Gastroesophageal sphincter (tissue), 4 donors: ENCODE data around the gene CELA2B. TPM values are rescaled to one million over a fixed set of nuclear protein-coding genes. Genes with fewer than 3 reads are reported as not detected.
"Not testable (repeated sequence)": the region's sequence is repeated elsewhere in the genome, so short reads cannot be mapped to it uniquely, and the experiment has no call there.

Source experiments
- ATAC-seq: fragments of 150-250 bp; one replicate; pipeline ENCODE4 v1.9.1; 2016; ENCODE audit warnings: mild to moderate bottlenecking, moderate library complexity
- H3K27ac ChIP-seq, 4 donors: fragments of 200-600 bp; sonication (generic) in 3 of 4; 1 replicate in 3 of 4; 2 replicates in 1 of 4; pipeline ENCODE4 v1.5.1; 2016 to 2019
- H3K27me3 ChIP-seq: fragments of 200-600 bp; sonication (generic); one replicate; pipeline ENCODE4 v1.5.1; 2019
- H3K36me3 ChIP-seq, 2 donors: fragments of 200-600 bp; sonication (generic); one replicate each; pipeline ENCODE4 v1.5.1; 2019; ENCODE audit warnings: control low read depth in 1 of 2
- H3K4me1 ChIP-seq, 3 donors: fragments of 200-600 bp; sonication (generic); 1 replicate in 2 of 3; 2 replicates in 1 of 3; pipeline ENCODE4 v1.5.1; 2016 to 2019; ENCODE audit warnings: control low read depth in 2 of 3
- H3K4me3 ChIP-seq, 2 donors: fragments of 200-600 bp; sonication (generic); one replicate each; pipeline ENCODE4 v1.5.1; 2019; ENCODE audit warnings: mild to moderate bottlenecking in 1 of 2, moderate library complexity in 1 of 2
- H3K9me3 ChIP-seq, 3 donors: fragments of 200-600 bp; sonication (generic); one replicate each; pipeline ENCODE4 v1.5.1; 2017 to 2019; ENCODE audit warnings: control low read depth in 2 of 3
- CTCF ChIP-seq, 4 experiments: fragments of 200-600 bp in 2 of 4; fragments of 450-650 bp in 2 of 4; sonication (generic) in 1 of 4; IDR thresholded peaks; one replicate each; pipeline ENCODE4 v1.5.1; 2017 to 2019; ENCODE audit warnings: antibody characterized with exemption in 4 of 4, mild to moderate bottlenecking in 2 of 4, moderate library complexity in 2 of 4
- EP300 ChIP-seq: sonication (generic); formaldehyde crosslinking; IDR thresholded peaks from one replicate; pipeline ENCODE4 v1.6.1; 2017; ENCODE audit warnings: antibody characterized with exemption, mild to moderate bottlenecking
- POLR2A ChIP-seq, 2 donors: fragments of 450-650 bp; IDR thresholded peaks; one replicate each; pipeline ENCODE4 v1.6.1; 2017; ENCODE audit warnings: antibody characterized with exemption in 2 of 2, mild to moderate bottlenecking in 2 of 2, moderate library complexity in 1 of 2
- POLR2AphosphoS5 ChIP-seq: sonication (generic); formaldehyde crosslinking; IDR thresholded peaks from one replicate; pipeline ENCODE4 v1.6.1; 2017; ENCODE audit warnings: antibody characterized with exemption
- WGBS, 2 donors: methylation state at CpG; one replicate each; pipeline ENCODE4 v1.1.5; 2018; ENCODE audit warnings: low coverage in 1 of 2; 5-methylcytosine and 5-hydroxymethylcytosine counted together
- total RNA-seq, 4 donors: library from RNA; depleted of rRNA; stranded (reverse); fragments of >200 nt; gene quantifications; one replicate each; pipeline ENCODE4 v1.1.0, GENCODE V29; 2016

CELA2B gene
- total RNA-seq, 4 donors from 2014 or later = not detected

GRCh38 chr1:15429701-15430149, 46.2 kb upstream of the CELA2B start:
- 82 to 91% methylated on average over 6 to 12 of the region's 19 CpGs for WGBS, 2 donors
- H3K27ac ChIP-seq = no peak overlapping the region
- ATAC-seq = no peak
- H3K27me3 ChIP-seq = no peaks in the 10 kb centered on the region
- no peak overlapping the region for H3K4me3 ChIP-seq
- H3K36me3 ChIP-seq = peaks cover 0 to 45% of the 10 kb centered on the region in 2 donors
- H3K4me1 ChIP-seq = peaks cover 0 to 24% (median 5%) of the 10 kb centered on the region in 3 donors
- no peaks in the 10 kb centered on the region for H3K9me3 ChIP-seq
- no peak for TF ChIP-seq CTCF (IDR thresholded peaks at IDR 0.05)
- no peak for TF ChIP-seq POLR2A (IDR thresholded peaks at IDR 0.05)
- TF ChIP-seq EP300 = no peak
- TF ChIP-seq POLR2AphosphoS5 = no peak

GRCh38 chr1:15430787-15431570, 44.9 kb upstream of the CELA2B start:
- Histone ChIP-seq H3K36me3 (peaks cover 0 to 40% of the 10 kb centered on the region in 2 donors), H3K27ac (no peak overlapping the region), H3K9me3 (no peaks in the 10 kb centered on the region), H3K4me1 (peaks cover 0 to 23% (median 5%) of the 10 kb centered on the region in 3 donors), H3K4me3 (no peak overlapping the region), H3K27me3 (no peaks in the 10 kb centered on the region)
- peak; percentile 48 for ATAC-seq
- 30 to 87% methylated on average over 4 to 7 of the region's 19 CpGs for WGBS, 2 donors
- TF ChIP-seq POLR2AphosphoS5 (no peak), POLR2A (IDR thresholded peaks at IDR 0.05) (no peak), EP300 (no peak), CTCF (IDR thresholded peaks at IDR 0.05) (peak in 3 of 4 experiments; percentile 92 to 96 (median 94))

GRCh38 chr1:15431571-15431948, 44.3 kb upstream of the CELA2B start:
- Histone ChIP-seq H3K9me3 (no peaks in the 10 kb centered on the region), H3K4me3 (no peak overlapping the region), H3K4me1 (peaks cover 0 to 17% (median 5%) of the 10 kb centered on the region in 3 donors), H3K27me3 (no peaks in the 10 kb centered on the region), H3K27ac (no peak overlapping the region), H3K36me3 (peaks cover 0 to 37% of the 10 kb centered on the region in 2 donors)
- no peak for ATAC-seq
- TF ChIP-seq EP300 = no peak
- no peak for TF ChIP-seq POLR2AphosphoS5
- TF ChIP-seq POLR2A (IDR thresholded peaks at IDR 0.05) = no peak
- no peak for TF ChIP-seq CTCF (IDR thresholded peaks at IDR 0.05)
- WGBS, 2 donors = 0 to 67% methylated on average over 1 to 3 of the region's 4 CpGs

GRCh38 chr1:15432324-15432723, 43.6 kb upstream of the CELA2B start:
- no peaks in the 10 kb centered on the region for H3K9me3 ChIP-seq
- H3K27ac ChIP-seq = no peak overlapping the region
- peaks cover 0 to 9% (median 2%) of the 10 kb centered on the region in 3 donors for H3K4me1 ChIP-seq
- WGBS, 2 donors = 22 to 42% methylated on average over 5 to 7 of the region's 9 CpGs
- peaks cover 0 to 33% of the 10 kb centered on the region in 2 donors for H3K36me3 ChIP-seq
- TF ChIP-seq EP300 (no peak), CTCF (IDR thresholded peaks at IDR 0.05) (no peak)
- H3K4me3 ChIP-seq = no peak overlapping the region
- ATAC-seq = no peak
- H3K27me3 ChIP-seq = no peaks in the 10 kb centered on the region

- no peak overlapping the region for H3K27ac ChIP-seq
- TF ChIP-seq POLR2A (IDR thresholded peaks at IDR 0.05) (no peak), EP300 (no peak), CTCF (IDR thresholded peaks at IDR 0.05) (no peak), POLR2AphosphoS5 (no peak)
- no peaks in the 10 kb centered on the region for H3K9me3 ChIP-seq
- H3K4me3 ChIP-seq = no peak overlapping the region
- H3K36me3 ChIP-seq = peaks cover 0 to 21% of the 10 kb centered on the region in 2 donors
- no peaks in the 10 kb centered on the region for H3K4me1 ChIP-seq
- H3K27me3 ChIP-seq = no peaks in the 10 kb centered on the region
- ATAC-seq = no peak
- WGBS, 2 donors = 71 to 86% methylated on average over 1 to 6 of the region's 9 CpGs
Observed at GRCh38 chr1:15433471-15433870, 42.4 kb upstream of the CELA2B start.

- not testable (repeated sequence) for H3K4me3 ChIP-seq, H3K27ac ChIP-seq, H3K27me3 ChIP-seq, H3K9me3 ChIP-seq, H3K4me1 ChIP-seq, ATAC-seq, H3K36me3 ChIP-seq
- 48 to 58% methylated on average over 3 of the region's 8 CpGs for WGBS, 2 donors
Observed at GRCh38 chr1:15434739-15435138, 41.2 kb upstream of the CELA2B start.
